HCT116 (cell line): Measurements from ENCODE around the gene GRIK3. TPM values are rescaled to one million over a fixed set of nuclear protein-coding genes. Genes with fewer than 3 reads are reported as not detected.

Source experiments
- ATAC-seq: fragments of 200-7000 bp; cut with Tn5 transposase; 2 replicates; pipeline ENCODE4 v1.9.1; 2020; ENCODE audit warnings: mild to moderate bottlenecking, moderate library complexity
- BruUV-seq: library from RNA; stranded (reverse); fragments of 400-500 nt; replicated peaks from 2 replicates; lab custom pipeline; 2021; lab: Mats Ljungman, UMichigan
- CTCF ChIA-PET: fragments of 300-600 bp; sonication (Branson Sonifier 250); formaldehyde crosslinking; loops from one replicate; lab custom pipeline; 2021; ENCODE audit warnings: antibody characterized with exemption; lab: Charles Lee
- POLR2A ChIA-PET: fragments of 300-600, 350-600 bp; sonication (Branson Sonifier 250); formaldehyde crosslinking; loops from one replicate; lab custom pipeline; 2021; ENCODE audit warnings: antibody characterized with exemption; lab: Charles Lee
- RAD21 ChIA-PET, 2 experiments: fragments of 300-600 bp; sonication (Branson Sonifier 250); formaldehyde crosslinking; loops; one replicate each; lab custom pipeline; 2023; ENCODE audit warnings: low total read pairs in 2 of 2; ENCODE audit not compliant: uncharacterized antibody in 2 of 2, unreplicated experiment in 2 of 2, low non-redundant PET in 1 of 2; lab: Charles Lee
- DNase-seq: peaks from one replicate; pipeline ENCODE4 v3.0.0-alpha.2; 2010; ENCODE audit warnings: low read depth, low spot score
- H2AFZ ChIP-seq: fragments of 200-600 bp; shearing (Covaris generic), sonication (generic); 2 replicates; pipeline ENCODE4 v1.6.1; 2017; ENCODE audit warnings: low read depth, mixed run types, mixed read lengths, antibody characterized with exemption, low read length; ENCODE audit not compliant: poor library complexity, severe bottlenecking
- H3K27ac ChIP-seq: 2 replicates; pipeline ENCODE4 v1.5.1; 2012; ENCODE audit warnings: low read depth, low read length
- H3K27me3 ChIP-seq: fragments of 200-600 bp; sonication (generic); 2 replicates; pipeline ENCODE4 v1.6.1; 2016; ENCODE audit warnings: mixed run types, low read length, mixed read lengths; ENCODE audit not compliant: insufficient read depth
- H3K36me3 ChIP-seq, 2 experiments: fragments of 200-500 bp in 1 of 2; fragments of 200-600 bp in 1 of 2; sonication (Bioruptor generic) in 1 of 2; sonication (generic) in 1 of 2; 2 replicates each; pipeline versions ENCODE4 v1.5.1 to v1.6.1; 2014 to 2016; ENCODE audit warnings: low read length in 2 of 2, inconsistent platforms in 1 of 2, mixed read lengths in 1 of 2, mixed run types in 1 of 2; ENCODE audit not compliant: insufficient read depth in 2 of 2, control insufficient read depth in 1 of 2
- H3K4me1 ChIP-seq, 2 experiments: fragments of 200-600 bp in 1 of 2; sonication (generic) in 1 of 2; 2 replicates each; pipeline versions ENCODE4 v1.5.1 to v1.6.1; 2012 to 2017; ENCODE audit warnings: low read length in 2 of 2, inconsistent platforms in 1 of 2, mild to moderate bottlenecking in 1 of 2, mixed read lengths in 1 of 2, mixed run types in 1 of 2, moderate library complexity in 1 of 2; ENCODE audit not compliant: insufficient read depth in 2 of 2, control insufficient read depth in 1 of 2
- H3K4me2 ChIP-seq: fragments of 200-600 bp; sonication (generic); 2 replicates; pipeline ENCODE4 v1.6.1; 2017; ENCODE audit warnings: mixed run types, low read length, mixed read lengths
- H3K4me3 ChIP-seq, 2 experiments: fragments of 200-600 bp in 1 of 2; sonication (generic) in 1 of 2; replicated peaks in 1 of 2; 2 replicates each; pipeline ENCODE4 v1.5.1; 2011 to 2016; ENCODE audit warnings: low read length in 2 of 2, control low read depth in 1 of 2, low read depth in 1 of 2, mild to moderate bottlenecking in 1 of 2, mixed read lengths in 1 of 2, mixed run types in 1 of 2
- H3K79me2 ChIP-seq: fragments of 200-600 bp; sonication (generic); 2 replicates; pipeline ENCODE4 v1.6.1; 2017; ENCODE audit warnings: mild to moderate bottlenecking, mixed run types, low read length, moderate library complexity, mixed read lengths; ENCODE audit not compliant: insufficient read depth
- H3K9ac ChIP-seq: fragments of 200-600 bp; sonication (generic); 2 replicates; pipeline ENCODE4 v1.6.1; 2016; ENCODE audit warnings: low read length, mixed read lengths
- H3K9me2 ChIP-seq: fragments of 200-600 bp; sonication (generic), shearing (Covaris generic); 2 replicates; pipeline ENCODE4 v1.6.1; 2017; ENCODE audit warnings: mixed run types, mild to moderate bottlenecking, moderate library complexity; ENCODE audit not compliant: insufficient read depth
- H3K9me3 ChIP-seq, 2 experiments: fragments of 200-500 bp in 1 of 2; fragments of 200-600 bp in 1 of 2; sonication (Bioruptor generic) in 1 of 2; sonication (generic) in 1 of 2; 2 replicates each; pipeline ENCODE4 v1.6.1; 2014 to 2017; ENCODE audit warnings: low read length in 2 of 2, mixed read lengths in 2 of 2, inconsistent platforms in 1 of 2, low read depth in 1 of 2, mild to moderate bottlenecking in 1 of 2, mixed run types in 1 of 2, moderate library complexity in 1 of 2; ENCODE audit not compliant: control insufficient read depth in 1 of 2, insufficient read depth in 1 of 2
- H4K20me1 ChIP-seq: fragments of 200-600 bp; sonication (generic), shearing (Covaris generic); 2 replicates; pipeline ENCODE4 v1.6.1; 2017; ENCODE audit warnings: mixed run types, mild to moderate bottlenecking, moderate library complexity; ENCODE audit not compliant: insufficient read depth
- ATF3 ChIP-seq: IDR thresholded peaks from 2 replicates; pipeline ENCODE4 v1.6.1; 2012
- CBX3 ChIP-seq: IDR thresholded peaks from 2 replicates; pipeline ENCODE4 v1.6.1; 2012; ENCODE audit warnings: low read depth
- CEBPB ChIP-seq: IDR thresholded peaks from 2 replicates; pipeline ENCODE4 v1.6.1; 2012; ENCODE audit warnings: low read depth
- EZH2phosphoT487 ChIP-seq: fragments of 200-600 bp; IDR thresholded peaks from 2 replicates; pipeline ENCODE4 v1.6.1; 2018; ENCODE audit warnings: antibody characterized with exemption, borderline replicate concordance
- FOSL1 ChIP-seq: IDR thresholded peaks from 2 replicates; pipeline ENCODE4 v1.6.1; 2012; ENCODE audit warnings: low read depth
- JUND ChIP-seq: IDR thresholded peaks from 2 replicates; pipeline ENCODE4 v1.6.1; 2012
- POLR2A ChIP-seq: IDR thresholded peaks from 2 replicates; pipeline ENCODE4 v1.7.0; 2011; ENCODE audit warnings: borderline replicate concordance; ENCODE audit not compliant: insufficient read depth, insufficient read length; ENCODE audit errors: extremely low read depth
- POLR2AphosphoS5 ChIP-seq: IDR thresholded peaks from 2 replicates; pipeline ENCODE4 v1.6.1; 2011; ENCODE audit warnings: mild to moderate bottlenecking, low read depth, low read length, moderate library complexity
- RAD21 ChIP-seq: IDR thresholded peaks from 2 replicates; pipeline ENCODE4 v1.6.1; 2012; ENCODE audit warnings: low read depth, mild to moderate bottlenecking
- SIN3A ChIP-seq: IDR thresholded peaks from 2 replicates; pipeline ENCODE4 v1.6.1; 2012; ENCODE audit warnings: low read depth
- SP1 ChIP-seq: IDR thresholded peaks from 2 replicates; pipeline ENCODE4 v1.6.1; 2012; ENCODE audit warnings: low read depth
- SRF ChIP-seq: IDR thresholded peaks from 2 replicates; pipeline ENCODE4 v1.6.1; 2012; ENCODE audit warnings: low read depth
- TCF7L2 ChIP-seq: IDR thresholded peaks from 2 replicates; pipeline ENCODE4 v1.7.0; 2011; ENCODE audit warnings: borderline replicate concordance, inconsistent platforms; ENCODE audit not compliant: insufficient read depth, insufficient read length; ENCODE audit errors: extremely low read depth
- YY1 ChIP-seq: IDR thresholded peaks from 2 replicates; pipeline ENCODE4 v1.6.1; 2011; ENCODE audit warnings: low read length, low read depth, moderate library complexity, mild to moderate bottlenecking; ENCODE audit not compliant: insufficient replicate concordance; ENCODE audit errors: extremely low read depth
- intact Hi-C: fragments of 100-400 bp; cut with micrococcal nuclease; formaldehyde crosslinking; loops from 2 replicates; pipeline ENCODE4 v1.10.0; 2022
- total RNA-seq: library from RNA; stranded (reverse); gene quantifications from one replicate; pipeline ENCODE4 v1.2.1, GENCODE V29; 2021; ENCODE audit not compliant: unreplicated experiment
- TF ChIP-seq, protein P1 (sequence below), 3 experiments: fragments of 200-600 bp in 1 of 3; sonication (generic) in 1 of 3; IDR thresholded peaks in 2 of 3; conservative IDR thresholded peaks in 1 of 3; 2 replicates each; pipeline ENCODE4 v1.5.1; 2012 to 2017; ENCODE audit warnings: low read depth in 2 of 3, low read length in 2 of 3, antibody characterized with exemption in 1 of 3, borderline replicate concordance in 1 of 3, control low read depth in 1 of 3, mild to moderate bottlenecking in 1 of 3, mixed read lengths in 1 of 3, mixed run types in 1 of 3, moderate library complexity in 1 of 3; ENCODE audit not compliant: insufficient read depth in 1 of 3

GRIK3 gene
- total RNA-seq, 1 experiment from 2014 or later = not detected

DNA sequence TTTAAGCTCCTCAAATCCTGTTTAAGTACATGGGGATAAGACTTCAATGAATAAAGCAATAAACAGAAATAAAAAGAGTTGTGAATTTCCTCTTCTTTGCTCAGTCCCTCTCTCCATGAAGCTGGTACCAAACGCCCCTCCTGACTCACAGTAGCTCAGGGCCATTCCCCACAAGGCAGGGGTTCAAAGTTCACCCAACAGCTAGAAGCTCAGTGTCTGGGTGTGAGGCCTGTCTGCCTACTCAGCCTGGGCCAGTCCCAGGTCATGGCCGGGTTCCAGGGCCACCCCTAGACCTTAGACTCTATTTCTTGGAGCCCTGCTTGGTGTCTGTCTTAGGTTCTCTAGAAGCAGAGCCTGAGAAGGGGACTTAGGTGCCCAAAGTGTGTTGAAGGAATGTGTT, 251.5 kb downstream of the GRIK3 start:
- POLR2A ChIA-PET = no interaction called here
- no peak overlapping the region for H2AFZ ChIP-seq
- H3K4me1 ChIP-seq = no peaks in the 10 kb centered on the region
- no TSS peak for BruUV-seq
- H3K79me2 ChIP-seq = no peaks in the 10 kb centered on the region
- intact Hi-C loops = no loop called here
- TF ChIP-seq, protein P1, sequence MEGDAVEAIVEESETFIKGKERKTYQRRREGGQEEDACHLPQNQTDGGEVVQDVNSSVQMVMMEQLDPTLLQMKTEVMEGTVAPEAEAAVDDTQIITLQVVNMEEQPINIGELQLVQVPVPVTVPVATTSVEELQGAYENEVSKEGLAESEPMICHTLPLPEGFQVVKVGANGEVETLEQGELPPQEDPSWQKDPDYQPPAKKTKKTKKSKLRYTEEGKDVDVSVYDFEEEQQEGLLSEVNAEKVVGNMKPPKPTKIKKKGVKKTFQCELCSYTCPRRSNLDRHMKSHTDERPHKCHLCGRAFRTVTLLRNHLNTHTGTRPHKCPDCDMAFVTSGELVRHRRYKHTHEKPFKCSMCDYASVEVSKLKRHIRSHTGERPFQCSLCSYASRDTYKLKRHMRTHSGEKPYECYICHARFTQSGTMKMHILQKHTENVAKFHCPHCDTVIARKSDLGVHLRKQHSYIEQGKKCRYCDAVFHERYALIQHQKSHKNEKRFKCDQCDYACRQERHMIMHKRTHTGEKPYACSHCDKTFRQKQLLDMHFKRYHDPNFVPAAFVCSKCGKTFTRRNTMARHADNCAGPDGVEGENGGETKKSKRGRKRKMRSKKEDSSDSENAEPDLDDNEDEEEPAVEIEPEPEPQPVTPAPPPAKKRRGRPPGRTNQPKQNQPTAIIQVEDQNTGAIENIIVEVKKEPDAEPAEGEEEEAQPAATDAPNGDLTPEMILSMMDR (IDR thresholded peaks at IDR 0.05 in 2 of 3, conservative IDR thresholded peaks at IDR 0.05 in 1 of 3; ENCODE audit: borderline replicate concordance in 1 of 3, insufficient read depth in 1 of 3, low read depth in 2 of 3, low read length in 2 of 3) = no peak
- TF ChIP-seq RAD21 = no peak
- TF ChIP-seq CEBPB = no peak
- no peak for TF ChIP-seq SIN3A
- no peak for TF ChIP-seq EZH2phosphoT487
- TF ChIP-seq TCF7L2 = no peak
- no peak for TF ChIP-seq SRF
- TF ChIP-seq FOSL1 = no peak
- TF ChIP-seq YY1 = no peak
- TF ChIP-seq POLR2AphosphoS5 = no peak
- TF ChIP-seq SP1 = no peak
- no peak for TF ChIP-seq POLR2A
- TF ChIP-seq ATF3 = no peak
- TF ChIP-seq JUND = no peak
- TF ChIP-seq CBX3 = no peak
- TF ChIP-seq, all 23 proteins: peak for 0
- peaks cover 14% of the 10 kb centered on the region; the same call in 1 of the 2 replicates for H3K27me3 ChIP-seq
- H3K9me3 ChIP-seq = no peaks in the 10 kb centered on the region
- no peak overlapping the region for H3K27ac ChIP-seq
- no peak overlapping the region for H3K4me2 ChIP-seq
- ChIA-PET RAD21 (no interaction called here), CTCF (no interaction called here)
- H3K9ac ChIP-seq = no peak overlapping the region
- H4K20me1 ChIP-seq = no peaks in the 10 kb centered on the region
- H3K36me3 ChIP-seq = no peaks in the 10 kb centered on the region
- ATAC-seq (no peak), DNase-seq (no peak)
- H3K4me3 ChIP-seq = no peak overlapping the region
- no peaks in the 10 kb centered on the region for H3K9me2 ChIP-seq
